HG03025 (cell line): Measurements from ENCODE around the gene TAF6.

Experiments used
- ATAC-seq: cut with Tn5 transposase; IDR thresholded peaks from one replicate; pipeline ENCODE4 v1.9.1; 2021; ENCODE audit warnings: mild to moderate bottlenecking, moderate library complexity; ENCODE audit not compliant: unreplicated experiment, low FRiP score

TAF6 gene

GRCh38 chr7:100075418-100075817 lies 43.7 kb downstream of the TAF6 start:
- ATAC-seq = no peak

- no peak for ATAC-seq
Measured at GRCh38 chr7:100074841-100075240, 44.3 kb downstream of the TAF6 start.

GRCh38 chr7:100072462-100072861 lies 46.7 kb downstream of the TAF6 start:
- ATAC-seq = no peak

GRCh38 chr7:100071018-100071723 lies 48.0 kb downstream of the TAF6 start:
- ATAC-seq = no peak

- no peak for ATAC-seq
Measured at GRCh38 chr7:100069991-100070390, 49.2 kb downstream of the TAF6 start.

DNA sequence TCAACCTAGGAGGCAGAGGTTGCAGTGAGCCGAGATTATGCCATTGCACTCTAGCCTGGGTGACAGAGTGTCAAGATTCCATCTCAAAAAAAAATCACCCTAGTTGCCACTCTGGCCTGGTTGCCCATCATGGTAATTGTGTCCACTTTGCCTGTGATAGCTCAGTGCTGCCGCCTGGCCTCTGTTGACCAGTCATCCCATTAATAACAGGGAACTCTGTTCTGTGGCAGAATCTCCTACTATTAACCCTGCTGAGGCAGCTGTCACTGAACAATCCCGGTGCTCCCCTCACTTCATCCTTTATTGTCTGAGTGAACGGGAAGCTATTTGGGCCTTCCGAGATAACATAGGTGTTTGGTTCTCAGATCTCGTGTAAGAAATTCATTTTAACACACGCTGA lies 52.2 kb downstream of the TAF6 start:
- ATAC-seq = no peak

GRCh38 chr7:100065452-100066186 lies 53.5 kb downstream of the TAF6 start:
- no peak for ATAC-seq

DNA sequence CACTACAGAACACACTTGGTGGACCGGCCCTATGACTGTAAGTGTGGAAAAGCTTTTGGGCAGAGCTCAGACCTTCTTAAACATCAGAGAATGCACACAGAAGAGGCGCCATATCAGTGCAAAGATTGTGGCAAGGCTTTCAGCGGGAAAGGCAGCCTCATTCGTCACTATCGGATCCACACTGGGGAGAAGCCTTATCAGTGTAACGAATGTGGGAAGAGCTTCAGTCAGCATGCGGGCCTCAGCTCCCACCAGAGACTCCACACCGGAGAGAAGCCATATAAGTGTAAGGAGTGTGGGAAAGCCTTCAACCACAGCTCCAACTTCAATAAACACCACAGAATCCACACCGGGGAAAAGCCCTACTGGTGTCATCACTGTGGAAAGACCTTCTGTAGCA lies 55.0 kb downstream of the TAF6 start:
- no peak for ATAC-seq

GRCh38 chr7:100063376-100063775 lies 55.8 kb downstream of the TAF6 start:
- no peak for ATAC-seq

DNA sequence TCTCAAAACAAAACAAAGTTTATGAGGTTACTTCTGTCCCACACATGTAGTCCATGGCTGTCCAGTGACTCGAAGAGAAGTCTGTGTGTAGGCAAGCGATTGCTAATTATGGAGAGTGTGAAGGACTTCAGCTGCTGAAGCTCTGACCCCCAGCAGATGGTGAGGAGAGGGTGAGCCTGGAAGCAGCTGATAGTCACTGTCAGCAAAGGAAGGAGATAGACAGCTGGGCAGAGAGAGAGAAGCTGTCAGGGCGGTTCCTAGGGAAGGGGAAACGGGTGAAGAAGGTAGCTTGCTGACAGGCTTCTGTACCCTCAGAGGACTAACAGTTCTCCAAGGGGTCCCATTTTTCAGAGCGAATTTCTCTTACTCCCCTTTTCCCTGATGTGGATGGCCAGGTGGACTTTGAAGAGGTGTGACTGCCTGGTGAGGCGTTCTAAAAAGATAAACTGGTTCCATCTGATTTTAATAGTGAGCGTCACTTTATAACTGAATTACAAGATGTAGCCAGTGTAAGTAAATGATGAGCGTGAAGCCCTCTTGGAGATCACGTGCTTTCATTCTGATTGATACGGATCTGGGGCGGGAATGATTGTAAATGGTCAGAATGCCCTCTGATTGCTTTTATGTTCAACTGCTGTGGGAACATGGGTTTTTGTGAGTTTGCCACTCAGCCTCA lies 57.5 kb downstream of the TAF6 start:
- no peak for ATAC-seq

GRCh38 chr7:100059251-100059739 lies 59.9 kb downstream of the TAF6 start:
- ATAC-seq = no peak
